ENCODE measurements around the gene NECTIN4.

Gene NECTIN4

GRCh38 chr1:161054232-161054631 is 35.1 kb downstream of the NECTIN4 start:
- Histone ChIP-seq H2AFZ (ENCODE audit: low read depth, low read length, severe bottlenecking) (no peak overlapping the region), H3K27ac (ENCODE audit: low read depth, low read length) (no peak overlapping the region), H4K20me1 (ENCODE audit: low read depth, low read length) (no peaks in the 10 kb centered on the region), H3K79me2 (ENCODE audit: insufficient read depth, low read length) (no peaks in the 10 kb centered on the region), H3F3A (ENCODE audit: insufficient read depth) (no peaks in the 10 kb centered on the region), H3K9me2 (replicated peaks; ENCODE audit: insufficient read depth, low read length) (no peaks in the 10 kb centered on the region), H3K9ac (ENCODE audit: low read length) (no peak overlapping the region), H3K36me3 (ENCODE audit: low read length) (no peaks in the 10 kb centered on the region; the same call in 1 of the 2 replicates), H3K4me2 (ENCODE audit: low read depth, low read length, poor library complexity, severe bottlenecking) (no peak overlapping the region), H3K27me3 (ENCODE audit: low read length) (no peaks in the 10 kb centered on the region), H3K9me3 (ENCODE audit: insufficient read depth, low read length) (no peaks in the 10 kb centered on the region), H3K4me3 (ENCODE audit: insufficient read depth, low read length, poor library complexity, severe bottlenecking) (no peak overlapping the region)
- no peak for TF ChIP-seq CTCF (IDR thresholded peaks at IDR 0.05; ENCODE audit: insufficient read depth, low read length, poor library complexity, severe bottlenecking)
- no peak for TF ChIP-seq EZH2phosphoT487 (conservative IDR thresholded peaks at IDR 0.05; ENCODE audit: low read length)

- Histone ChIP-seq H3K4me3 (ENCODE audit: insufficient read depth, low read length, poor library complexity, severe bottlenecking) (no peak overlapping the region), H4K20me1 (ENCODE audit: low read depth, low read length) (no peaks in the 10 kb centered on the region), H3K4me2 (ENCODE audit: low read depth, low read length, poor library complexity, severe bottlenecking) (no peak overlapping the region), H2AFZ (ENCODE audit: low read depth, low read length, severe bottlenecking) (no peak overlapping the region), H3K36me3 (ENCODE audit: low read length) (no peaks in the 10 kb centered on the region; the same call in 1 of the 2 replicates), H3K79me2 (ENCODE audit: insufficient read depth, low read length) (no peaks in the 10 kb centered on the region), H3F3A (ENCODE audit: insufficient read depth) (0 out of 2 replicates have a peak, but pooled peaks cover 6% of the 10 kb centered on the region), H3K9ac (ENCODE audit: low read length) (no peak overlapping the region), H3K9me2 (replicated peaks; ENCODE audit: insufficient read depth, low read length) (no peaks in the 10 kb centered on the region), H3K9me3 (ENCODE audit: insufficient read depth, low read length) (no peaks in the 10 kb centered on the region), H3K27ac (ENCODE audit: low read depth, low read length) (no peak overlapping the region), H3K27me3 (ENCODE audit: low read length) (no peaks in the 10 kb centered on the region)
- TF ChIP-seq CTCF (IDR thresholded peaks at IDR 0.05; ENCODE audit: insufficient read depth, low read length, poor library complexity, severe bottlenecking) = no peak
- TF ChIP-seq EZH2phosphoT487 (conservative IDR thresholded peaks at IDR 0.05; ENCODE audit: low read length) = no peak
Measured at GRCh38 chr1:161052899-161053298, 36.5 kb downstream of the NECTIN4 start.

GRCh38 chr1:161051219-161051618 is 38.1 kb downstream of the NECTIN4 start:
- no peaks in the 10 kb centered on the region for H3K9me3 ChIP-seq (ENCODE audit: insufficient read depth, low read length)
- H3K9me2 ChIP-seq (replicated peaks; ENCODE audit: insufficient read depth, low read length) = no peaks in the 10 kb centered on the region
- no peak overlapping the region for H3K9ac ChIP-seq (ENCODE audit: low read length)
- H3F3A ChIP-seq (ENCODE audit: insufficient read depth) = peaks cover 21% of the 10 kb centered on the region
- no peak overlapping the region for H3K4me2 ChIP-seq (ENCODE audit: low read depth, low read length, poor library complexity, severe bottlenecking)
- TF ChIP-seq CTCF (IDR thresholded peaks at IDR 0.05; ENCODE audit: insufficient read depth, low read length, poor library complexity, severe bottlenecking) = no peak
- TF ChIP-seq EZH2phosphoT487 (conservative IDR thresholded peaks at IDR 0.05; ENCODE audit: low read length) = no peak
- H3K4me3 ChIP-seq (ENCODE audit: insufficient read depth, low read length, poor library complexity, severe bottlenecking) = no peak overlapping the region
- no peak overlapping the region for H2AFZ ChIP-seq (ENCODE audit: low read depth, low read length, severe bottlenecking)
- H4K20me1 ChIP-seq (ENCODE audit: low read depth, low read length) = no peaks in the 10 kb centered on the region
- H3K36me3 ChIP-seq (ENCODE audit: low read length) = no peaks in the 10 kb centered on the region; the same call in 1 of the 2 replicates
- H3K79me2 ChIP-seq (ENCODE audit: insufficient read depth, low read length) = no peaks in the 10 kb centered on the region
- H3K27me3 ChIP-seq (ENCODE audit: low read length) = no peaks in the 10 kb centered on the region
- H3K27ac ChIP-seq (ENCODE audit: low read depth, low read length) = no peak overlapping the region
